ENCODE measurements around the gene PGLYRP1. TPM values are rescaled to one million over a fixed set of nuclear protein-coding genes. Genes with fewer than 3 reads are reported as not detected.

The PGLYRP1 gene
- total RNA-seq, 1 experiment from 2014 or later, result not detected

DNA sequence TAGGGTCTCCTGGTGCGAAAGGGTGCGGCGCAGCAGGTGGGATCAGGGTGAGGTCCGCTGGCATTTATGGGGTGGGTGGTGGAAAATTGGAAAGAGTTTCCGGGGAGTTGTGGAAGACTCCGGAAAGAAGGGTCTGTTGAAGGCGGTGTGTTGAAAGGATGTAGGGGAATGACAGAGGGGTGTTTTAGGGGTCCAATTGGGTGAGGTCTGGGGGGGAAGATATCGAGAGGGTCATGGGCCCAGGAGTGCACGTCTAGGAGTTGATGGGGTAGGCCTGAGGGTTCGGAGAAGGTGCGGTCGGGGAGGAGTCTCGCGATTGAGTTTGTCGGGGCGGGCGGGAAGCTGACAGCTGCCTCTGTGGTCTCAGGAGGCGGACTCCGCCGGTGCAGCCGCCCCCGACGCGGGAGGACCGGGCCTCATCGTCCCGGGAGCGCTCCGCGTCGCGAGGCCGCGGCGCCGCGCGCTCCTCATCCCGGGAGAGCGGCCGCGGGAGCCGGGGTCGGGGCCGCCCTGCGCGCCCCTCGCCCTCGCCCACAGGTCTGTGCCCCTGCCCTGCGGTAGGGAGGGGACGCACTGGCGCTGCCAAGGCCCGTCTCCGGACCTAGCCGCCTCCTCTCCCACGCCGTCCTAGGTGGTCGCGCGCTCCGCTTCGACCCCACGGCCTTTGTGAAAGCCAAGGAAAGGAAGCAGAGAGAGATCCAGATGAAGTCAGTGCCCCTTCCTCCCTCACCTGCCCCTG, 7.0 kb downstream of the PGLYRP1 start:
- BruUV-seq (replicated peaks), result no TSS peak
- ATAC-seq (peak; percentile 60), DNase-seq (ENCODE audit: low read depth, low spot score) (no peak)
- H3K9me3 ChIP-seq (ENCODE audit: control insufficient read depth, insufficient read depth, low read depth, low read length), result no peaks in the 10 kb centered on the region
- no peak overlapping the region for H3K27ac ChIP-seq (ENCODE audit: low read length)
- H3K27me3 ChIP-seq (ENCODE audit: control insufficient read depth, insufficient read depth, low read length), result no peaks in the 10 kb centered on the region
- in situ Hi-C loops (cut with HindIII; ENCODE audit: low pct_unique_long_range_greater_than_20kb, low sequenced_read_pairs), result no loop called here
- POLR2A ChIA-PET, result no interaction called here
- H3K36me3 ChIP-seq (ENCODE audit: control insufficient read depth, insufficient read depth, low read length), result no peaks in the 10 kb centered on the region
- no peak for TF ChIP-seq TCF7L2 (IDR thresholded peaks at IDR 0.05; ENCODE audit: low read depth, low read length)
- TF ChIP-seq, protein P1, sequence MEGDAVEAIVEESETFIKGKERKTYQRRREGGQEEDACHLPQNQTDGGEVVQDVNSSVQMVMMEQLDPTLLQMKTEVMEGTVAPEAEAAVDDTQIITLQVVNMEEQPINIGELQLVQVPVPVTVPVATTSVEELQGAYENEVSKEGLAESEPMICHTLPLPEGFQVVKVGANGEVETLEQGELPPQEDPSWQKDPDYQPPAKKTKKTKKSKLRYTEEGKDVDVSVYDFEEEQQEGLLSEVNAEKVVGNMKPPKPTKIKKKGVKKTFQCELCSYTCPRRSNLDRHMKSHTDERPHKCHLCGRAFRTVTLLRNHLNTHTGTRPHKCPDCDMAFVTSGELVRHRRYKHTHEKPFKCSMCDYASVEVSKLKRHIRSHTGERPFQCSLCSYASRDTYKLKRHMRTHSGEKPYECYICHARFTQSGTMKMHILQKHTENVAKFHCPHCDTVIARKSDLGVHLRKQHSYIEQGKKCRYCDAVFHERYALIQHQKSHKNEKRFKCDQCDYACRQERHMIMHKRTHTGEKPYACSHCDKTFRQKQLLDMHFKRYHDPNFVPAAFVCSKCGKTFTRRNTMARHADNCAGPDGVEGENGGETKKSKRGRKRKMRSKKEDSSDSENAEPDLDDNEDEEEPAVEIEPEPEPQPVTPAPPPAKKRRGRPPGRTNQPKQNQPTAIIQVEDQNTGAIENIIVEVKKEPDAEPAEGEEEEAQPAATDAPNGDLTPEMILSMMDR (IDR thresholded peaks at IDR 0.05), result no peak
- TF ChIP-seq, protein P2, sequence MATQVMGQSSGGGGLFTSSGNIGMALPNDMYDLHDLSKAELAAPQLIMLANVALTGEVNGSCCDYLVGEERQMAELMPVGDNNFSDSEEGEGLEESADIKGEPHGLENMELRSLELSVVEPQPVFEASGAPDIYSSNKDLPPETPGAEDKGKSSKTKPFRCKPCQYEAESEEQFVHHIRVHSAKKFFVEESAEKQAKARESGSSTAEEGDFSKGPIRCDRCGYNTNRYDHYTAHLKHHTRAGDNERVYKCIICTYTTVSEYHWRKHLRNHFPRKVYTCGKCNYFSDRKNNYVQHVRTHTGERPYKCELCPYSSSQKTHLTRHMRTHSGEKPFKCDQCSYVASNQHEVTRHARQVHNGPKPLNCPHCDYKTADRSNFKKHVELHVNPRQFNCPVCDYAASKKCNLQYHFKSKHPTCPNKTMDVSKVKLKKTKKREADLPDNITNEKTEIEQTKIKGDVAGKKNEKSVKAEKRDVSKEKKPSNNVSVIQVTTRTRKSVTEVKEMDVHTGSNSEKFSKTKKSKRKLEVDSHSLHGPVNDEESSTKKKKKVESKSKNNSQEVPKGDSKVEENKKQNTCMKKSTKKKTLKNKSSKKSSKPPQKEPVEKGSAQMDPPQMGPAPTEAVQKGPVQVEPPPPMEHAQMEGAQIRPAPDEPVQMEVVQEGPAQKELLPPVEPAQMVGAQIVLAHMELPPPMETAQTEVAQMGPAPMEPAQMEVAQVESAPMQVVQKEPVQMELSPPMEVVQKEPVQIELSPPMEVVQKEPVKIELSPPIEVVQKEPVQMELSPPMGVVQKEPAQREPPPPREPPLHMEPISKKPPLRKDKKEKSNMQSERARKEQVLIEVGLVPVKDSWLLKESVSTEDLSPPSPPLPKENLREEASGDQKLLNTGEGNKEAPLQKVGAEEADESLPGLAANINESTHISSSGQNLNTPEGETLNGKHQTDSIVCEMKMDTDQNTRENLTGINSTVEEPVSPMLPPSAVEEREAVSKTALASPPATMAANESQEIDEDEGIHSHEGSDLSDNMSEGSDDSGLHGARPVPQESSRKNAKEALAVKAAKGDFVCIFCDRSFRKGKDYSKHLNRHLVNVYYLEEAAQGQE (IDR thresholded peaks at IDR 0.05; ENCODE audit: insufficient read depth in 1 of 2, low read depth in 2 of 2, low read length in 1 of 2), result no peak
- TF ChIP-seq POLR2AphosphoS5 (IDR thresholded peaks at IDR 0.05; ENCODE audit: low read depth, low read length), result no peak
- no peak for TF ChIP-seq SIN3A (IDR thresholded peaks at IDR 0.05; ENCODE audit: borderline replicate concordance, insufficient read depth, low read depth, low read length)
- peaks cover 3% of the 10 kb centered on the region; the same call in 1 of the 2 replicates for H3K4me1 ChIP-seq (ENCODE audit: control insufficient read depth, insufficient read depth, low read length)
- intact Hi-C loops (cut with micrococcal nuclease; ENCODE audit: unreplicated experiment), result no loop called here
- CTCF ChIA-PET, result no interaction called here
- peak overlapping the region; percentile 48 to 60 for H3K4me3 ChIP-seq (ENCODE audit: low read depth in 2 of 2, low read length in 2 of 2)

DNA sequence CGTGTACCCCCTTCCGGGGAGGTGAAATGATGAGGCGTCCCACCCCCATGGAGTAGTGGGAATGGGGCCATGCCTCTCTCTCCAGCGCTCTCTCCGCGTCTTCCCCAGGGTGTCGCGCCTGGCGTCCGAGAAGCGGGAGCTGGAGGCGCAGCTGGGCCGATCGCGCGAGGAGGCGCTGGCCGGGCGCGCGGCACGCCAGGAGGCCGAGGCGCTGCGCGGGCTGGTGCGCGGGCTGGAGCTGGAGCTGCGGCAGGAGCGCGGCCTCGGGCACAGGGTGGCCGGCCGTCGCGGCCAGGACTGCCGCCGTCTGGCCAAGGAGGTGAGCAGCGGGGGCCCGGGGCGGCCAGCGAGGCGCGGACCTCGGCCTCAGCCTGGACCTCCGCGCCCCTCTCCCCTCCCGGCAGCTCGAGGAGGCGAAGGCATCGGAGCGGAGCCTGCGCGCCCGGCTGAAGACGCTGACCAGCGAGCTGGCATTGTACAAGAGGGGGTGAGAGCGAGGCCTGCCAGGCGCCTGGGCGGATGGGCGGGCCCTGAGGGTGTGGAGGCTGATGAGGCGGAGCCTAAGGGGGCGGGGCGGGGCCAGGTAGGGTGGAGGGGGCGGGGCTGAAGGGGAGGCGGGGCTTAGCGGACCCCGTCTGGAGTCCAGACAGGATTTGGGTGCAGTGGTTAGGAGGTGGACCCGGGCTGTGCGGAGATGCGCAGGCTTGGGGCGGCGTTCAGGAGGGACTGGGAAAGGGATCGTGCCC, 7.7 kb downstream of the PGLYRP1 start:
- Histone ChIP-seq H3K36me3 (ENCODE audit: control insufficient read depth, insufficient read depth, low read length) (no peaks in the 10 kb centered on the region), H3K4me1 (ENCODE audit: control insufficient read depth, insufficient read depth, low read length) (peaks cover 3% of the 10 kb centered on the region; the same call in 1 of the 2 replicates), H3K27me3 (ENCODE audit: control insufficient read depth, insufficient read depth, low read length) (no peaks in the 10 kb centered on the region), H3K9me3 (ENCODE audit: control insufficient read depth, insufficient read depth, low read depth, low read length) (no peaks in the 10 kb centered on the region), H3K27ac (ENCODE audit: low read length) (peak overlapping the region; percentile 54; the same call in 1 of the 2 replicates), H3K4me3 (ENCODE audit: low read depth in 2 of 2, low read length in 2 of 2) (peak overlapping the region; percentile 32 to 47)
- ATAC-seq (peak; percentile 87), DNase-seq (ENCODE audit: low read depth, low spot score) (no peak)
- ChIA-PET CTCF (interaction anchor here (0.6 kb wide), 1 partner anchor 68 kb away, joined by 6 read pairs; no protein-coding TSS in a partner anchor), POLR2A (interaction anchor here (0.5 kb wide), 1 partner anchor 114 kb away, joined by 10 read pairs; no protein-coding TSS in a partner anchor)
- no TSS peak for BruUV-seq (replicated peaks)
- in situ Hi-C loops (cut with HindIII; ENCODE audit: low pct_unique_long_range_greater_than_20kb, low sequenced_read_pairs) (no loop called here), intact Hi-C loops (cut with micrococcal nuclease; ENCODE audit: unreplicated experiment) (no loop called here)
- no peak for TF ChIP-seq TCF7L2 (IDR thresholded peaks at IDR 0.05; ENCODE audit: low read depth, low read length)
- no peak for TF ChIP-seq SIN3A (IDR thresholded peaks at IDR 0.05; ENCODE audit: borderline replicate concordance, insufficient read depth, low read depth, low read length)
- TF ChIP-seq, protein P1 (IDR thresholded peaks at IDR 0.05), result peak; percentile 25
